ENCODE results near the gene PSMA7.

The PSMA7 gene

GRCh38 chr20:62127799-62128198 lies 15.4 kb downstream of the PSMA7 start:
- in situ Hi-C loops (cut with MboI; ENCODE audit: low sequenced_read_pairs, unreplicated experiment): no loop called here
- no peak for TF ChIP-seq CTCF (IDR thresholded peaks at IDR 0.05; ENCODE audit: borderline replicate concordance, control extremely low read depth, extremely low read depth, insufficient read depth, missing control alignments)

GRCh38 chr20:62126141-62126540 lies 17.1 kb downstream of the PSMA7 start:
- in situ Hi-C loops (cut with MboI; ENCODE audit: low sequenced_read_pairs, unreplicated experiment): no loop called here
- DNase-seq (ENCODE audit: low spot score): no peak
- TF ChIP-seq CTCF (IDR thresholded peaks at IDR 0.05; ENCODE audit: borderline replicate concordance, control extremely low read depth, extremely low read depth, insufficient read depth, missing control alignments): no peak

More at GRCh38 chr20:62127799-62128198, 15.4 kb downstream of the PSMA7 start:
- no peak for DNase-seq (ENCODE audit: low spot score)

GRCh38 chr20:62123450-62124118 lies 19.6 kb downstream of the PSMA7 start:
- in situ Hi-C loops (cut with MboI; ENCODE audit: low sequenced_read_pairs, unreplicated experiment): no loop called here
- DNase-seq (ENCODE audit: low spot score): no peak
- no peak for TF ChIP-seq CTCF (IDR thresholded peaks at IDR 0.05; ENCODE audit: borderline replicate concordance, control extremely low read depth, extremely low read depth, insufficient read depth, missing control alignments)

GRCh38 chr20:62122654-62123449 lies 20.3 kb downstream of the PSMA7 start:
- in situ Hi-C loops (cut with MboI; ENCODE audit: low sequenced_read_pairs, unreplicated experiment): no loop called here
- TF ChIP-seq CTCF (IDR thresholded peaks at IDR 0.05; ENCODE audit: borderline replicate concordance, control extremely low read depth, extremely low read depth, insufficient read depth, missing control alignments): no peak
- peak; percentile 58 for DNase-seq (ENCODE audit: low spot score)

GRCh38 chr20:62121776-62122653 lies 21.2 kb downstream of the PSMA7 start, which contains the start of gene LSM14B:
TSS of gene LSM14B (plus strand) at chr20:62122475. CDS start at chr20:62122667, 192 bp downstream.
- in situ Hi-C loops (cut with MboI; ENCODE audit: low sequenced_read_pairs, unreplicated experiment): no loop called here
- no peak for TF ChIP-seq CTCF (IDR thresholded peaks at IDR 0.05; ENCODE audit: borderline replicate concordance, control extremely low read depth, extremely low read depth, insufficient read depth, missing control alignments)
- peak; percentile 99 for DNase-seq (ENCODE audit: low spot score)

Measured in GM13976 (cell line).